Measurements from ENCODE around the gene PTCH1.

GRCh38 chr9:95431286-95431685 is 85.5 kb downstream of the PTCH1 start:
- TF ChIP-seq, protein P1, sequence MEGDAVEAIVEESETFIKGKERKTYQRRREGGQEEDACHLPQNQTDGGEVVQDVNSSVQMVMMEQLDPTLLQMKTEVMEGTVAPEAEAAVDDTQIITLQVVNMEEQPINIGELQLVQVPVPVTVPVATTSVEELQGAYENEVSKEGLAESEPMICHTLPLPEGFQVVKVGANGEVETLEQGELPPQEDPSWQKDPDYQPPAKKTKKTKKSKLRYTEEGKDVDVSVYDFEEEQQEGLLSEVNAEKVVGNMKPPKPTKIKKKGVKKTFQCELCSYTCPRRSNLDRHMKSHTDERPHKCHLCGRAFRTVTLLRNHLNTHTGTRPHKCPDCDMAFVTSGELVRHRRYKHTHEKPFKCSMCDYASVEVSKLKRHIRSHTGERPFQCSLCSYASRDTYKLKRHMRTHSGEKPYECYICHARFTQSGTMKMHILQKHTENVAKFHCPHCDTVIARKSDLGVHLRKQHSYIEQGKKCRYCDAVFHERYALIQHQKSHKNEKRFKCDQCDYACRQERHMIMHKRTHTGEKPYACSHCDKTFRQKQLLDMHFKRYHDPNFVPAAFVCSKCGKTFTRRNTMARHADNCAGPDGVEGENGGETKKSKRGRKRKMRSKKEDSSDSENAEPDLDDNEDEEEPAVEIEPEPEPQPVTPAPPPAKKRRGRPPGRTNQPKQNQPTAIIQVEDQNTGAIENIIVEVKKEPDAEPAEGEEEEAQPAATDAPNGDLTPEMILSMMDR (IDR thresholded peaks at IDR 0.05; ENCODE audit: poor library complexity), result no peak
- TF ChIP-seq EZH2 (IDR thresholded peaks at IDR 0.05; ENCODE audit: borderline replicate concordance), result no peak

All from hepatocyte (in vitro differentiated cells).